ENCODE data around the gene SLC26A2.
A peak's percentile ranks its signal among the peaks of the same experiment; 100 is the strongest.

Gene SLC26A2

GRCh38 chr5:149969181-149969930, 8.8 kb downstream of the SLC26A2 start:
- Histone ChIP-seq H3K79me1 (replicated peaks; ENCODE audit: low read length, poor library complexity, severe bottlenecking) (peaks cover 17% of the 10 kb centered on the region), H3K36me3 (ENCODE audit: control insufficient read depth in 1 of 2, insufficient read depth in 2 of 2, low read depth in 1 of 2, low read length in 2 of 2) (no peaks in the 10 kb centered on the region), H2AK5ac (ENCODE audit: low read length, severe bottlenecking) (no peak overlapping the region), H3K27ac (ENCODE audit: low read length, poor library complexity, severe bottlenecking) (no peak overlapping the region), H3K4ac (ENCODE audit: low read depth in 1 of 2, low read length in 2 of 2) (no peak overlapping the region), H2BK5ac (ENCODE audit: low read depth, low read length, poor library complexity, severe bottlenecking) (no peak overlapping the region), H4K8ac (ENCODE audit: low read length) (no peak overlapping the region), H3K27me3 (ENCODE audit: control insufficient read depth in 1 of 2, insufficient read depth in 1 of 2, low read length in 2 of 2) (no peaks in the 10 kb centered on the region), H3K18ac (ENCODE audit: low read depth in 1 of 2, low read length in 2 of 2) (no peak overlapping the region), H3K23ac (ENCODE audit: low read length in 2 of 2) (no peak overlapping the region), H3K9ac (ENCODE audit: low read length) (no peak overlapping the region), H3K9me3 (ENCODE audit: control insufficient read depth, low read length) (no peaks in the 10 kb centered on the region), H2BK120ac (ENCODE audit: low read depth, low read length) (no peak overlapping the region), H3K4me3 (ENCODE audit: insufficient read depth in 1 of 2, low read depth in 1 of 2, low read length in 2 of 2) (no peak overlapping the region), H3K14ac (ENCODE audit: low read length in 2 of 2) (no peak overlapping the region), H4K91ac (ENCODE audit: low read length) (no peak overlapping the region), H2AFZ (ENCODE audit: low read depth, low read length) (no peak overlapping the region), H3K4me2 (ENCODE audit: low read length, poor library complexity, severe bottlenecking) (no peak overlapping the region), H3K4me1 (ENCODE audit: control insufficient read depth, insufficient read depth, low read depth, low read length) (no peaks in the 10 kb centered on the region), H2BK15ac (ENCODE audit: low read depth, poor library complexity, severe bottlenecking) (no peak overlapping the region), H2BK12ac (ENCODE audit: low read length in 2 of 2) (no peak overlapping the region)
- WGBS, result 100% methylated on average over 2 of the region's 4 CpGs
- no peak for DNase-seq

GRCh38 chr5:149975409-149975808, 14.9 kb downstream of the SLC26A2 start:
- no peak for DNase-seq
- Histone ChIP-seq H2BK15ac (ENCODE audit: low read depth, poor library complexity, severe bottlenecking) (no peak overlapping the region), H3K27ac (ENCODE audit: low read length, poor library complexity, severe bottlenecking) (no peak overlapping the region), H2BK5ac (ENCODE audit: low read depth, low read length, poor library complexity, severe bottlenecking) (no peak overlapping the region), H3K18ac (ENCODE audit: low read depth in 1 of 2, low read length in 2 of 2) (no peak overlapping the region), H3K4me1 (ENCODE audit: control insufficient read depth, insufficient read depth, low read depth, low read length) (no peaks in the 10 kb centered on the region), H3K23ac (ENCODE audit: low read length in 2 of 2) (no peak overlapping the region), H3K36me3 (ENCODE audit: control insufficient read depth in 1 of 2, insufficient read depth in 2 of 2, low read depth in 1 of 2, low read length in 2 of 2) (peaks cover 3 to 22% of the 10 kb centered on the region in 2 experiments), H3K4me3 (ENCODE audit: insufficient read depth in 1 of 2, low read depth in 1 of 2, low read length in 2 of 2) (no peak overlapping the region), H2BK12ac (ENCODE audit: low read length in 2 of 2) (no peak overlapping the region), H4K8ac (ENCODE audit: low read length) (no peak overlapping the region), H3K9ac (ENCODE audit: low read length) (no peak overlapping the region), H4K91ac (ENCODE audit: low read length) (no peak overlapping the region), H3K4ac (ENCODE audit: low read depth in 1 of 2, low read length in 2 of 2) (no peak overlapping the region), H2AFZ (ENCODE audit: low read depth, low read length) (no peak overlapping the region), H3K9me3 (ENCODE audit: control insufficient read depth, low read length) (no peaks in the 10 kb centered on the region), H2BK120ac (ENCODE audit: low read depth, low read length) (no peak overlapping the region), H3K4me2 (ENCODE audit: low read length, poor library complexity, severe bottlenecking) (no peak overlapping the region), H3K14ac (ENCODE audit: low read length in 2 of 2) (no peak overlapping the region), H3K79me1 (replicated peaks; ENCODE audit: low read length, poor library complexity, severe bottlenecking) (peaks cover 10% of the 10 kb centered on the region), H2AK5ac (ENCODE audit: low read length, severe bottlenecking) (no peak overlapping the region), H3K27me3 (ENCODE audit: control insufficient read depth in 1 of 2, insufficient read depth in 1 of 2, low read length in 2 of 2) (no peaks in the 10 kb centered on the region)
- 63% methylated on average over 2 of the region's 2 CpGs for WGBS

- Histone ChIP-seq H3K4me1 (ENCODE audit: control insufficient read depth, insufficient read depth, low read depth, low read length) (no peaks in the 10 kb centered on the region), H3K18ac (ENCODE audit: low read depth in 1 of 2, low read length in 2 of 2) (no peak overlapping the region), H2BK5ac (ENCODE audit: low read depth, low read length, poor library complexity, severe bottlenecking) (no peak overlapping the region), H3K14ac (ENCODE audit: low read length in 2 of 2) (no peak overlapping the region), H3K79me1 (replicated peaks; ENCODE audit: low read length, poor library complexity, severe bottlenecking) (peaks cover 2% of the 10 kb centered on the region), H3K9me3 (ENCODE audit: control insufficient read depth, low read length) (no peaks in the 10 kb centered on the region), H2BK12ac (ENCODE audit: low read length in 2 of 2) (no peak overlapping the region), H3K4me3 (ENCODE audit: insufficient read depth in 1 of 2, low read depth in 1 of 2, low read length in 2 of 2) (no peak overlapping the region), H3K4me2 (ENCODE audit: low read length, poor library complexity, severe bottlenecking) (no peak overlapping the region), H3K36me3 (ENCODE audit: control insufficient read depth in 1 of 2, insufficient read depth in 2 of 2, low read depth in 1 of 2, low read length in 2 of 2) (peaks cover 3 to 48% of the 10 kb centered on the region in 2 experiments), H2AFZ (ENCODE audit: low read depth, low read length) (no peak overlapping the region), H3K9ac (ENCODE audit: low read length) (no peak overlapping the region), H4K8ac (ENCODE audit: low read length) (no peak overlapping the region), H3K4ac (ENCODE audit: low read depth in 1 of 2, low read length in 2 of 2) (no peak overlapping the region), H3K23ac (ENCODE audit: low read length in 2 of 2) (no peak overlapping the region), H3K27me3 (ENCODE audit: control insufficient read depth in 1 of 2, insufficient read depth in 1 of 2, low read length in 2 of 2) (no peaks in the 10 kb centered on the region), H4K91ac (ENCODE audit: low read length) (no peak overlapping the region), H3K27ac (ENCODE audit: low read length, poor library complexity, severe bottlenecking) (no peak overlapping the region), H2BK120ac (ENCODE audit: low read depth, low read length) (no peak overlapping the region), H2AK5ac (ENCODE audit: low read length, severe bottlenecking) (no peak overlapping the region), H2BK15ac (ENCODE audit: low read depth, poor library complexity, severe bottlenecking) (no peak overlapping the region)
- WGBS, result 100% methylated on average over 1 of the region's 1 CpG
- DNase-seq, result no peak
These were observed 19.3 kb downstream of the SLC26A2 start for GRCh38 chr5:149979896-149980295.

- no peaks in the 10 kb centered on the region for H3K4me1 ChIP-seq (ENCODE audit: control insufficient read depth, insufficient read depth, low read depth, low read length)
- no peak overlapping the region for H2AK5ac ChIP-seq (ENCODE audit: low read length, severe bottlenecking)
- no peak overlapping the region for H3K4me2 ChIP-seq (ENCODE audit: low read length, poor library complexity, severe bottlenecking)
- no peak overlapping the region for H3K4ac ChIP-seq (ENCODE audit: low read depth in 1 of 2, low read length in 2 of 2)
- H3K9me3 ChIP-seq (ENCODE audit: control insufficient read depth, low read length), result no peaks in the 10 kb centered on the region
- H4K8ac ChIP-seq (ENCODE audit: low read length), result no peak overlapping the region
- H3K23ac ChIP-seq (ENCODE audit: low read length in 2 of 2), result no peak overlapping the region
- no peak overlapping the region for H2BK120ac ChIP-seq (ENCODE audit: low read depth, low read length)
- no peak overlapping the region for H4K91ac ChIP-seq (ENCODE audit: low read length)
- no peak overlapping the region for H3K9ac ChIP-seq (ENCODE audit: low read length)
- H3K27ac ChIP-seq (ENCODE audit: low read length, poor library complexity, severe bottlenecking), result no peak overlapping the region
- H2BK5ac ChIP-seq (ENCODE audit: low read depth, low read length, poor library complexity, severe bottlenecking), result no peak overlapping the region
- no peak overlapping the region for H2BK12ac ChIP-seq (ENCODE audit: low read length in 2 of 2)
- H3K4me3 ChIP-seq (ENCODE audit: insufficient read depth in 1 of 2, low read depth in 1 of 2, low read length in 2 of 2), result no peak overlapping the region
- no peak overlapping the region for H2BK15ac ChIP-seq (ENCODE audit: low read depth, poor library complexity, severe bottlenecking)
- peaks cover 2% of the 10 kb centered on the region for H3K79me1 ChIP-seq (replicated peaks; ENCODE audit: low read length, poor library complexity, severe bottlenecking)
- H2AFZ ChIP-seq (ENCODE audit: low read depth, low read length), result no peak overlapping the region
- peak; percentile 30 for DNase-seq
- H3K27me3 ChIP-seq (ENCODE audit: control insufficient read depth in 1 of 2, insufficient read depth in 1 of 2, low read length in 2 of 2), result no peaks in the 10 kb centered on the region
- peaks cover 3 to 54% of the 10 kb centered on the region in 2 experiments for H3K36me3 ChIP-seq (ENCODE audit: control insufficient read depth in 1 of 2, insufficient read depth in 2 of 2, low read depth in 1 of 2, low read length in 2 of 2)
- 83% methylated on average over 2 of the region's 3 CpGs for WGBS
- H3K18ac ChIP-seq (ENCODE audit: low read depth in 1 of 2, low read length in 2 of 2), result no peak overlapping the region
- no peak overlapping the region for H3K14ac ChIP-seq (ENCODE audit: low read length in 2 of 2)
These were observed 20.6 kb downstream of the SLC26A2 start for GRCh38 chr5:149981206-149981605.

All from mesenchymal stem cell (in vitro differentiated cells and primary cell).